HFFc6 (cell line): ENCODE data around the gene MUC22. TPM values are rescaled to one million over a fixed set of nuclear protein-coding genes. Genes with fewer than 3 reads are reported as not detected.
"Not testable (repeated sequence)": the region's sequence is repeated elsewhere in the genome, so short reads cannot be mapped to it uniquely, and the experiment has no call there.

Experiments used
- DNase-seq: peaks from one replicate; pipeline ENCODE4 v3.0.0-alpha.2; 2018
- H3K27ac Mint-ChIP-seq: 2 replicates; pipeline ENCODE4 v1.8.0; 2020; ENCODE audit warnings: mild to moderate bottlenecking, mixed read lengths
- H3K27me3 Mint-ChIP-seq: 2 replicates; pipeline ENCODE4 v1.8.0; 2021; ENCODE audit warnings: mild to moderate bottlenecking, moderate library complexity, mixed read lengths; ENCODE audit not compliant: insufficient read depth
- H3K36me3 Mint-ChIP-seq: 2 replicates; pipeline ENCODE4 v1.8.0; 2021; ENCODE audit warnings: low read depth, mixed read lengths
- H3K4me1 Mint-ChIP-seq: 2 replicates; pipeline ENCODE4 v1.8.0; 2020; ENCODE audit warnings: low read depth, mixed read lengths
- H3K4me3 Mint-ChIP-seq: 2 replicates; pipeline ENCODE4 v1.8.0; 2020; ENCODE audit warnings: mild to moderate bottlenecking, moderate library complexity, mixed read lengths
- H3K9me3 Mint-ChIP-seq: 2 replicates; pipeline ENCODE4 v1.8.0; 2020; ENCODE audit warnings: mild to moderate bottlenecking, mixed read lengths
- total RNA-seq, 6 experiments: library from RNA; stranded (reverse); fragmentation: NEBNext Ultra II Directional; extraction: Animal tissue kit (Norgen Biotek cat#: 25700); gene quantifications; 2 replicates in 1 of 6; 3 replicates in 5 of 6; pipeline ENCODE4 v1.2.3, GENCODE V29; 2021
- TF ChIP-seq, protein P1 (sequence below): fragments of 200-600 bp; sonication (generic); IDR thresholded peaks from 2 replicates; pipeline ENCODE4 v1.5.0; 2021; ENCODE audit warnings: antibody characterized with exemption, mild to moderate bottlenecking

MUC22 gene
- total RNA-seq, 6 experiments from 2014 or later = not detected

DNA sequence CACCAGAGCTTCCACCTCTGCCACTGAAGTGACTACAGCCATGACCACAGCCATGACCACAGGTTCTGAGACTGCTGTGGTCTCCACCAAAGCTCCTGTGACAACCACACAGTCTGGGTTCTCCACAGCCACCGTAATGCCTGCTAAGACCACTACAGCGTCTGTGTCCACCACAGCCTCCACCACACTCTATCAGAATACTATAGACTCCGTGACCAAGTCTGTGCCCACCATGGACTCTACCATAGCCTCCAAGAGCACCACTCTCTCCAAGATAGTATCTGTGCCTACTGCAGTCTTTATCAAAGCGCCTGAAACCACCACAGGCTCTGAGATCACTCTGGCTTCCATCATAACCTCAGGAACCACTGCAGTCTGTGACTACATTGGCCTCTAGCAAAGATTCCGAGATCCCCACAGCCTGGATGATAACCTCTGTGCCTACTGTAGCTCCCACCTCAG, 45.1 kb upstream of the MUC22 start:
- Mint-ChIP-seq H3K36me3 (no peaks in the 10 kb centered on the region), H3K9me3 (no peaks in the 10 kb centered on the region), H3K4me1 (no peaks in the 10 kb centered on the region)

DNA sequence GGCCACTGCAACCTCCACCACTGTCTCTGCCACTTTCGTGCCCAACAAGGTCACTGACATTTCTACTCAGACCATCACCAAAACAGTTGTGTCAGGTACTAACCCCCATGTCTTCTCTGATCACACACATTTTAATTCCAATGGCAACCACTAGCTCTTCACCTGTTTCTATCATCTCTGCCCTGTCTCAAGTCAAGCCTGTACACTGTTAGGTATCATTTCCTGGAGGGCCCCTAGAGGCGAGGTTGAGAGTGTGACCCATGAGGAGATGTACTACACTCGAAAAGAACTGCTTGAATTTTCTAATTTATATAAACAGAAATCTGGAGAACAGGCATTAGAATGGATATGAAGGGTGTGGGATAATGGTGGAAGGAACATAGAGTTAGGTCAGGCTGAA, 44.1 kb upstream of the MUC22 start:
- H3K4me3 Mint-ChIP-seq = no peak overlapping the region
- TF ChIP-seq, protein P1, sequence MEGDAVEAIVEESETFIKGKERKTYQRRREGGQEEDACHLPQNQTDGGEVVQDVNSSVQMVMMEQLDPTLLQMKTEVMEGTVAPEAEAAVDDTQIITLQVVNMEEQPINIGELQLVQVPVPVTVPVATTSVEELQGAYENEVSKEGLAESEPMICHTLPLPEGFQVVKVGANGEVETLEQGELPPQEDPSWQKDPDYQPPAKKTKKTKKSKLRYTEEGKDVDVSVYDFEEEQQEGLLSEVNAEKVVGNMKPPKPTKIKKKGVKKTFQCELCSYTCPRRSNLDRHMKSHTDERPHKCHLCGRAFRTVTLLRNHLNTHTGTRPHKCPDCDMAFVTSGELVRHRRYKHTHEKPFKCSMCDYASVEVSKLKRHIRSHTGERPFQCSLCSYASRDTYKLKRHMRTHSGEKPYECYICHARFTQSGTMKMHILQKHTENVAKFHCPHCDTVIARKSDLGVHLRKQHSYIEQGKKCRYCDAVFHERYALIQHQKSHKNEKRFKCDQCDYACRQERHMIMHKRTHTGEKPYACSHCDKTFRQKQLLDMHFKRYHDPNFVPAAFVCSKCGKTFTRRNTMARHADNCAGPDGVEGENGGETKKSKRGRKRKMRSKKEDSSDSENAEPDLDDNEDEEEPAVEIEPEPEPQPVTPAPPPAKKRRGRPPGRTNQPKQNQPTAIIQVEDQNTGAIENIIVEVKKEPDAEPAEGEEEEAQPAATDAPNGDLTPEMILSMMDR = no peak
- no peak overlapping the region for H3K27ac Mint-ChIP-seq
- no peaks in the 10 kb centered on the region for H3K4me1 Mint-ChIP-seq
- no peak for DNase-seq
- H3K9me3 Mint-ChIP-seq = no peaks in the 10 kb centered on the region
- H3K36me3 Mint-ChIP-seq = no peaks in the 10 kb centered on the region
- peaks cover 55% of the 10 kb centered on the region for H3K27me3 Mint-ChIP-seq

More for the DNA sequence above, 45.1 kb upstream of the MUC22 start:
- Mint-ChIP-seq H3K27me3 (peaks cover 50% of the 10 kb centered on the region), H3K4me3 (no peak overlapping the region), H3K27ac (no peak overlapping the region)
- DNase-seq = no peak
- TF ChIP-seq, protein P1 = no peak

DNA sequence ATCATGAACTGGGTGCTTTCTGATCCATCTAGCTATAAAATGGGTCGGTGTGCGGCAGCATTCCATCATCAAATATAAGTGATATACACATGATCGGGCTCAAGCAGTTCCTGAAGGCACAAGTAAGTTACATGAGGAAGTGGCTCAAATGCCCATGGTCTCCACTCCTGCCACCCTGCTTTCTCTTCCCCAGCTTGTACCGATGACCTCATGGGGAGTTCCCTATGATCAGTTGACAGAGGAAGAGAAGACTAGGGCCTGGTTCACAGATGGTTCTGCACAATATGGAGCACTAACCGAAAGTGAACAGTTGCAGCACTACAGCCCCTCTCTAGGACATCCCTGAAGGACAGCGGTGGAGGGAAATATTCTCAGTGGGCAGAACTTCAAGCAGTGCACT, 41.1 kb upstream of the MUC22 start:
- peaks cover 61% of the 10 kb centered on the region for H3K27me3 Mint-ChIP-seq
- not testable (repeated sequence) for H3K4me1 Mint-ChIP-seq, H3K36me3 Mint-ChIP-seq, H3K27ac Mint-ChIP-seq, DNase-seq, H3K9me3 Mint-ChIP-seq, H3K4me3 Mint-ChIP-seq

- no peaks in the 10 kb centered on the region for H3K9me3 Mint-ChIP-seq
- no peak overlapping the region for H3K4me3 Mint-ChIP-seq
- H3K36me3 Mint-ChIP-seq = no peaks in the 10 kb centered on the region
- H3K27me3 Mint-ChIP-seq = peaks cover 46% of the 10 kb centered on the region
- DNase-seq = no peak
- TF ChIP-seq, protein P1 = no peak
- no peaks in the 10 kb centered on the region for H3K4me1 Mint-ChIP-seq
- no peak overlapping the region for H3K27ac Mint-ChIP-seq
Observed at GRCh38 chr6:30970946-30971345, 39.3 kb upstream of the MUC22 start.

- H3K4me3 Mint-ChIP-seq = no peak overlapping the region
Observed at GRCh38 chr6:30972816-30973215, 37.5 kb upstream of the MUC22 start.

GRCh38 chr6:30974490-30975252, 35.6 kb upstream of the MUC22 start:
- no peak overlapping the region for H3K27ac Mint-ChIP-seq
- H3K36me3 Mint-ChIP-seq = no peaks in the 10 kb centered on the region
- no peaks in the 10 kb centered on the region for H3K9me3 Mint-ChIP-seq
- TF ChIP-seq, protein P1 = no peak
- H3K4me3 Mint-ChIP-seq = no peak overlapping the region
- peaks cover 51% of the 10 kb centered on the region for H3K27me3 Mint-ChIP-seq
- no peak for DNase-seq
- H3K4me1 Mint-ChIP-seq = no peaks in the 10 kb centered on the region

More at GRCh38 chr6:30972816-30973215, 37.5 kb upstream of the MUC22 start:
- Mint-ChIP-seq H3K4me1 (no peaks in the 10 kb centered on the region), H3K27me3 (peaks cover 45% of the 10 kb centered on the region), H3K27ac (no peak overlapping the region), H3K36me3 (no peaks in the 10 kb centered on the region), H3K9me3 (no peaks in the 10 kb centered on the region)
- TF ChIP-seq, protein P1 = no peak
- DNase-seq = no peak
